Right atrium auricular region (tissue), 2 donors: ENCODE measurements around the gene GJB4. TPM values are rescaled to one million over a fixed set of nuclear protein-coding genes. Genes with fewer than 3 reads are reported as not detected.
"Not testable (repeated sequence)": the region's sequence is repeated elsewhere in the genome, so short reads cannot be mapped to it uniquely, and the experiment has no call there.

Experiments
- DNase-seq: peaks from one replicate; pipeline ENCODE4 v3.0.0-alpha.2; 2019; ENCODE audit warnings: low spot score
- H3K27ac ChIP-seq, 2 donors: fragments of 200-600 bp; sonication (generic); 1 replicate in 1 of 2; 2 replicates in 1 of 2; pipeline ENCODE4 v1.5.1; 2016 to 2019
- H3K27me3 ChIP-seq, 2 donors: fragments of 200-600 bp; sonication (generic); one replicate each; pipeline versions ENCODE4 v1.5.1 to v1.6.0; 2017 to 2019
- H3K36me3 ChIP-seq: fragments of 200-600 bp; sonication (generic); one replicate; pipeline ENCODE4 v1.5.1; 2016
- H3K4me1 ChIP-seq, 2 donors: fragments of 200-600 bp; sonication (generic); one replicate each; pipeline versions ENCODE4 v1.5.1 to v1.6.0; 2017 to 2019
- H3K4me3 ChIP-seq, 2 donors: fragments of 200-600 bp; sonication (generic); 1 replicate in 1 of 2; 2 replicates in 1 of 2; pipeline ENCODE4 v1.5.1; 2017 to 2019; ENCODE audit warnings: mild to moderate bottlenecking in 1 of 2, moderate library complexity in 1 of 2
- H3K9me3 ChIP-seq, 2 donors: fragments of 200-600 bp; sonication (generic); one replicate each; pipeline ENCODE4 v1.5.1; 2019
- total RNA-seq, 2 donors: library from RNA; depleted of rRNA; stranded (reverse); fragments of >200 nt; gene quantifications; one replicate each; pipeline ENCODE4 v1.1.0, GENCODE V29; 2016
- TF ChIP-seq, protein P1 (sequence below), 2 donors: fragments of 200-600 bp; sonication (generic); IDR thresholded peaks; one replicate each; pipeline ENCODE4 v1.5.1; 2019; ENCODE audit warnings: antibody characterized with exemption in 2 of 2

GJB4 gene
- total RNA-seq, 2 donors from 2014 or later, result not detected

DNA sequence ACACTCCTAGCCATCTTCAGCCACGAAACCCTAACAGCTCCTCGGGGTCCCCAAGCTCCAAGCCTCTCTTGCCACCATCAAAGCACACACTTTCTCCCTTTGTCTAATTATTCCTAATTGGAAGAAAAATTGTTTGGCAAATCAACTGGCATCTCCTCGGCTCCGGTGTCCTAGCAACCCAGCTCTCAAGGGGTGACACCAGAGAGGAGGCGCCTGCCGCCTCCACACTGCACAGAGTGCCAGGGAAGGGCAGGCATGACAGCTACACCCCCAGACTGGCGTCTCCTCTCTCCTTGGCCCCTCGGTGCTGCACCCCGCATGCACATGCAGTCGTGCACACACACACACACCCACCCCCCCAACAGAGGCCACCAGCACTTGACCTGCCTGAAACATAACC lies 22.8 kb upstream of the GJB4 start:
- TF ChIP-seq, protein P1, sequence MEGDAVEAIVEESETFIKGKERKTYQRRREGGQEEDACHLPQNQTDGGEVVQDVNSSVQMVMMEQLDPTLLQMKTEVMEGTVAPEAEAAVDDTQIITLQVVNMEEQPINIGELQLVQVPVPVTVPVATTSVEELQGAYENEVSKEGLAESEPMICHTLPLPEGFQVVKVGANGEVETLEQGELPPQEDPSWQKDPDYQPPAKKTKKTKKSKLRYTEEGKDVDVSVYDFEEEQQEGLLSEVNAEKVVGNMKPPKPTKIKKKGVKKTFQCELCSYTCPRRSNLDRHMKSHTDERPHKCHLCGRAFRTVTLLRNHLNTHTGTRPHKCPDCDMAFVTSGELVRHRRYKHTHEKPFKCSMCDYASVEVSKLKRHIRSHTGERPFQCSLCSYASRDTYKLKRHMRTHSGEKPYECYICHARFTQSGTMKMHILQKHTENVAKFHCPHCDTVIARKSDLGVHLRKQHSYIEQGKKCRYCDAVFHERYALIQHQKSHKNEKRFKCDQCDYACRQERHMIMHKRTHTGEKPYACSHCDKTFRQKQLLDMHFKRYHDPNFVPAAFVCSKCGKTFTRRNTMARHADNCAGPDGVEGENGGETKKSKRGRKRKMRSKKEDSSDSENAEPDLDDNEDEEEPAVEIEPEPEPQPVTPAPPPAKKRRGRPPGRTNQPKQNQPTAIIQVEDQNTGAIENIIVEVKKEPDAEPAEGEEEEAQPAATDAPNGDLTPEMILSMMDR (IDR thresholded peaks at IDR 0.05), result no peak
- H3K4me3 ChIP-seq, result no peak overlapping the region
- H3K36me3 ChIP-seq, result no peaks in the 10 kb centered on the region
- no peaks in the 10 kb centered on the region for H3K9me3 ChIP-seq
- H3K4me1 ChIP-seq, result no peaks in the 10 kb centered on the region
- H3K27ac ChIP-seq, result no peak overlapping the region
- H3K27me3 ChIP-seq, result no peaks in the 10 kb centered on the region
- DNase-seq, result no peak

DNA sequence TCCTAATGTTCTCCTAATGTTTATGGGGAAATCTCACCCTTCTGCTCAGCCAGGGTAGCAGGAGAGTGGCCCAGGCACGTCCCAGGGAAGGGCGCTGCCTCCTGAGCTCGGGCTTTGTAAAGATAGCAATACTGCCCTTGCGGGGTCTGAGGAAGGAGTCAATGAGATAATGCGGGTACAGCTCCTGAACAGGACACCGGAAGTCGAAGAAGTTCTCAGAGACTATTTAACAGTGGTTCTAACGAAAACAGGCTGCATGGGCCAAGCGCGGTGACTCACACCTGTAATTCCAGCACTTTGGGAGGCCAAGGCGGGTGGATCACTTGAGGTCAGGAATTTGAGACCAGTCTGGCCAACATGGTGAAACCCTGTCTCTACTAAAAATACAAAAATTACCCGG lies 22.3 kb upstream of the GJB4 start:
- not testable (repeated sequence) for H3K9me3 ChIP-seq, H3K27ac ChIP-seq, DNase-seq, H3K4me1 ChIP-seq, H3K27me3 ChIP-seq, H3K4me3 ChIP-seq, H3K36me3 ChIP-seq

DNA sequence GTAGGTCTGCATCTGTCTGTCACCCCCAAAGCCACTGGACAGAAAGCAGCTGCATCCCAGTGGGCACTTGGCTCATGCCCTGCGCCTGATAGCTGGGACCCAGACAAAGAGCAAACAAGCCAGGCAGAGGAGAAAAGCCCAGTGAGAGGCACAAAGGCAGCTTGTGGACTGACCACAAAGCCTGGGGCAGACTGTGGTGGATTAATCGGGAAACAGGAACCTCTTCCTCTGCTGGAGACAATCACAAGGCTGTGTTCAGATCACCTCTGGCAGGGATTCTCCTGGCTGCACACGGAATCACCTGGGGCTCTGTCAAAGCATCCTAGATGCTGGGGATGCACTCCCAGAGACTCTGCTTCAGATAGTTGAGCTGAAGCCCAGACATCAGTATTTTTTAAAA lies 19.9 kb upstream of the GJB4 start:
- Histone ChIP-seq H3K4me3 (no peak overlapping the region), H3K9me3 (no peaks in the 10 kb centered on the region), H3K36me3 (no peaks in the 10 kb centered on the region), H3K27ac (no peak overlapping the region), H3K4me1 (no peaks in the 10 kb centered on the region), H3K27me3 (no peaks in the 10 kb centered on the region)
- DNase-seq, result no peak
- TF ChIP-seq, protein P1 (IDR thresholded peaks at IDR 0.05), result no peak

DNA sequence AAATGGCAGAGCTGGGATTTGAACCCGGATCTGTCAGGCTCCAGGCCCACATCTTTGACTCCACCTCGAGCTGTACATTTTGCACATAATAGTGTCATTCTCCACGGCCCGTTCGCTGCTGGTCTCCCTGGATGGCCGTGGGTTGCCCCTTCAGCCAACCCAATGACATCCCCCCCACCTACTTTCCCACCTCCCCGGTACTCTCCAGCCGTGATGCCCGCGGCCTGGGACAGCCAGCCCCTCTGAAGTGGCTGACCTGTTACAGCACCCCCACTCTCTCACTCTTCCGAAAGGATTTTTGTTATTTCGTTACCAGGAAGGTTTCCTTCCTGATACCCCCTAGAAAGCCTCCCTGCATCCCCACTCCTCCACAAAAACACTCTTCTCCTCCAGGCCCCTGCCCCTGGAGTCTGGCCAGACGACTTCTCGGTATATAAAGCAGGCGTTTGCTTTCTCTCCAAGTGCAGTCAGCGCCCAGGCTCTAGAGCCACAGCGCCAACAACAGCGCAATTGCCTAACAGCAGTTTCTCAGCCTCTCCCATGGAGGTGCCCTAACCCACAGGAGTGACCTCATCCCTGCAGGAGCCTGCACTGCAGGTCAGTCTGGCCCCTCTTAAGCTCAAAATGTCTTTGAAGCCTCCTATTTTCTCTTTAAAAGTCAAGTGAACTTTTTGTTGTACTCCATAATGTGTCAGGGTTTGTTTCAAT lies 19.2 kb upstream of the GJB4 start:
- H3K4me3 ChIP-seq, result no peak overlapping the region
- H3K36me3 ChIP-seq, result no peaks in the 10 kb centered on the region
- no peak overlapping the region for H3K27ac ChIP-seq
- H3K9me3 ChIP-seq, result no peaks in the 10 kb centered on the region
- no peaks in the 10 kb centered on the region for H3K4me1 ChIP-seq
- DNase-seq, result no peak
- TF ChIP-seq, protein P1 (IDR thresholded peaks at IDR 0.05), result no peak
- H3K27me3 ChIP-seq, result no peaks in the 10 kb centered on the region

DNA sequence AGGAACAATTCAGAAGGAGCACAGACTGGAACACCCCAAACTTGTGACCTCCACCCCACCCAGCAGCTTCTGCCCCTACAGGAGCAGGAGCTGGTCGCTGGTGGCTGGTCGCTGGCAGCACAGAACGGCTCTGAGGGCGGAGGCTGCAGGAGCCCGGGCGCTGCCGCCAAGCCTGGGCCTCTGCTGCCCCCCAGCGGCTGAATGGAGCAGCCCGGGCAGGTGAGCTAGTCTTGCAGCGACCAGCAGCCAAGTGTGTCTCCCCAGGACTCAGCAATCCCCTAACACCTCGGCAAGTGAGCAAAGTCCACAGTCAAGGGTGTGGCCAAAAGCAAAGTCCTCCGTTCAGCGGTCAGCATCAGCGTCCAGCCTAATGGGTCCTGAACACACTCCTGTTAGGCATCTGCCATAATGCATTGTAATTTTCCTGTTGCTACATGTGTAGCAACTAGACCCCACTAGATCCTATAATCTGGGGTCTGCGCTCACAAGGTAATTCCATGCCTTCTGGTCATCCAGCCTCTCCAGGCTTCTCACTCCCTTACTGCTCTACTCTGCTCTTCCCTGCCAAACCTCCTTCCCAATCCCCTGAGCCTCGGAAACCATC lies 16.8 kb upstream of the GJB4 start:
- TF ChIP-seq, protein P1 (IDR thresholded peaks at IDR 0.05), result peak; percentile 82 to 94
- Histone ChIP-seq H3K27ac (no peak overlapping the region), H3K9me3 (no peaks in the 10 kb centered on the region), H3K36me3 (no peaks in the 10 kb centered on the region), H3K4me3 (no peak overlapping the region), H3K4me1 (no peaks in the 10 kb centered on the region), H3K27me3 (no peaks in the 10 kb centered on the region)
- DNase-seq, result peak; percentile 60

DNA sequence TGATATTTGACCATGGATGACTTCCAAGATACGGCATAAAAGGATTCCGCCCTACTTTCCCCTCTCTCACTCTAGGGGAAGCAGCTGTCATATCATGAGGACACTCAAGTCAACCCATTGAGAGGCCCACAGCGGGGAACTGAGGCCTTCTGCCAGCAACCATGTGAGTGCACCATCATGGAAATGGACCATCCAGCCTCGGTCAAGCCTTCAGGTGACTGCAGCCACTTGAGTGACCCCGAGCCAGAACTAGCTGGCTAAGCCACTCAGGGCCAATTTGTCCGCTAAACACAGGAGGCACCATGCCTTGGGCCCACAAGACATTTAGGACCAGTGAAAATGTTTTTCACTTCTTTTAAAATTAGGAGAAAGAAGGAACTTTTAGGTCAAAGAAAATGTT lies 15.8 kb upstream of the GJB4 start:
- TF ChIP-seq, protein P1 (IDR thresholded peaks at IDR 0.05), result no peak
- no peaks in the 10 kb centered on the region for H3K4me1 ChIP-seq
- no peaks in the 10 kb centered on the region for H3K9me3 ChIP-seq
- no peaks in the 10 kb centered on the region for H3K36me3 ChIP-seq
- H3K27me3 ChIP-seq, result no peaks in the 10 kb centered on the region
- no peak overlapping the region for H3K27ac ChIP-seq
- no peak overlapping the region for H3K4me3 ChIP-seq
- DNase-seq, result no peak
